ENCODE measurements around the gene TOMM6. TPM values are rescaled to one million over a fixed set of nuclear protein-coding genes. Genes with fewer than 3 reads are reported as not detected.

The TOMM6 gene
- polyA plus RNA-seq, 2 donors: 179 to 226 TPM

GRCh38 chr6:41814629-41815028, 27.1 kb downstream of the TOMM6 start:
- H3K27ac ChIP-seq (ENCODE audit: low read depth in 2 of 2, low read length in 1 of 2): no peak overlapping the region
- H3K27me3 ChIP-seq (ENCODE audit: control insufficient read depth in 1 of 2, insufficient read depth in 2 of 2, low read length in 2 of 2): no peaks in the 10 kb centered on the region
- no peaks in the 10 kb centered on the region for H3K9me3 ChIP-seq (ENCODE audit: control insufficient read depth in 2 of 2, insufficient read depth in 1 of 2, low read depth in 1 of 2, low read length in 1 of 2)
- H3K4me1 ChIP-seq (ENCODE audit: control insufficient read depth in 2 of 2, insufficient read depth in 2 of 2, low read length in 1 of 2): no peaks in the 10 kb centered on the region
- no peaks in the 10 kb centered on the region for H3K36me3 ChIP-seq (ENCODE audit: control insufficient read depth in 2 of 2, insufficient read depth in 2 of 2, low read length in 1 of 2)
- no peak overlapping the region for H3K4me3 ChIP-seq (ENCODE audit: low read depth in 1 of 2, low read length in 2 of 2)
- WGBS, 2 donors: 72 to 80% methylated on average over 4 of the region's 4 CpGs

GRCh38 chr6:41815587-41815986, 28.1 kb downstream of the TOMM6 start:
- Histone ChIP-seq H3K36me3 (ENCODE audit: control insufficient read depth in 2 of 2, insufficient read depth in 2 of 2, low read length in 1 of 2) (no peaks in the 10 kb centered on the region), H3K4me3 (ENCODE audit: low read depth in 1 of 2, low read length in 2 of 2) (no peak overlapping the region)
- WGBS, 2 donors: 94% methylated on average over 1 of the region's 1 CpG

GRCh38 chr6:41818271-41819054, 31.0 kb downstream of the TOMM6 start:
- WGBS, 2 donors: 74 to 79% methylated on average over 4 of the region's 4 CpGs
- Histone ChIP-seq H3K4me3 (ENCODE audit: low read depth in 1 of 2, low read length in 2 of 2) (no peak overlapping the region), H3K4me1 (ENCODE audit: control insufficient read depth in 2 of 2, insufficient read depth in 2 of 2, low read length in 1 of 2) (no peaks in the 10 kb centered on the region)

More at GRCh38 chr6:41815587-41815986, 28.1 kb downstream of the TOMM6 start:
- Histone ChIP-seq H3K4me1 (ENCODE audit: control insufficient read depth in 2 of 2, insufficient read depth in 2 of 2, low read length in 1 of 2) (no peaks in the 10 kb centered on the region), H3K27me3 (ENCODE audit: control insufficient read depth in 1 of 2, insufficient read depth in 2 of 2, low read length in 2 of 2) (no peaks in the 10 kb centered on the region), H3K9me3 (ENCODE audit: control insufficient read depth in 2 of 2, insufficient read depth in 1 of 2, low read depth in 1 of 2, low read length in 1 of 2) (no peaks in the 10 kb centered on the region), H3K27ac (ENCODE audit: low read depth in 2 of 2, low read length in 1 of 2) (no peak overlapping the region)

GRCh38 chr6:41821266-41821665, 33.8 kb downstream of the TOMM6 start:
- Histone ChIP-seq H3K4me1 (ENCODE audit: control insufficient read depth in 2 of 2, insufficient read depth in 2 of 2, low read length in 1 of 2) (no peaks in the 10 kb centered on the region), H3K4me3 (ENCODE audit: low read depth in 1 of 2, low read length in 2 of 2) (no peak overlapping the region)
- WGBS, 2 donors: 88 to 95% methylated on average over 4 of the region's 4 CpGs

More at GRCh38 chr6:41818271-41819054, 31.0 kb downstream of the TOMM6 start:
- H3K9me3 ChIP-seq (ENCODE audit: control insufficient read depth in 2 of 2, insufficient read depth in 1 of 2, low read depth in 1 of 2, low read length in 1 of 2): no peaks in the 10 kb centered on the region
- no peaks in the 10 kb centered on the region for H3K36me3 ChIP-seq (ENCODE audit: control insufficient read depth in 2 of 2, insufficient read depth in 2 of 2, low read length in 1 of 2)
- H3K27me3 ChIP-seq (ENCODE audit: control insufficient read depth in 1 of 2, insufficient read depth in 2 of 2, low read length in 2 of 2): no peaks in the 10 kb centered on the region
- H3K27ac ChIP-seq (ENCODE audit: low read depth in 2 of 2, low read length in 1 of 2): no peak overlapping the region

GRCh38 chr6:41822021-41822420, 34.5 kb downstream of the TOMM6 start:
- 92 to 96% methylated on average over 1 of the region's 1 CpG for WGBS, 2 donors
- Histone ChIP-seq H3K4me3 (ENCODE audit: low read depth in 1 of 2, low read length in 2 of 2) (no peak overlapping the region), H3K9me3 (ENCODE audit: control insufficient read depth in 2 of 2, insufficient read depth in 1 of 2, low read depth in 1 of 2, low read length in 1 of 2) (no peaks in the 10 kb centered on the region)

More at GRCh38 chr6:41821266-41821665, 33.8 kb downstream of the TOMM6 start:
- no peaks in the 10 kb centered on the region for H3K36me3 ChIP-seq (ENCODE audit: control insufficient read depth in 2 of 2, insufficient read depth in 2 of 2, low read length in 1 of 2)
- H3K9me3 ChIP-seq (ENCODE audit: control insufficient read depth in 2 of 2, insufficient read depth in 1 of 2, low read depth in 1 of 2, low read length in 1 of 2): no peaks in the 10 kb centered on the region
- no peak overlapping the region for H3K27ac ChIP-seq (ENCODE audit: low read depth in 2 of 2, low read length in 1 of 2)
- H3K27me3 ChIP-seq (ENCODE audit: control insufficient read depth in 1 of 2, insufficient read depth in 2 of 2, low read length in 2 of 2): no peaks in the 10 kb centered on the region

GRCh38 chr6:41823178-41823577, 35.7 kb downstream of the TOMM6 start:
- Histone ChIP-seq H3K27me3 (ENCODE audit: control insufficient read depth in 1 of 2, insufficient read depth in 2 of 2, low read length in 2 of 2) (no peaks in the 10 kb centered on the region), H3K4me3 (ENCODE audit: low read depth in 1 of 2, low read length in 2 of 2) (no peak overlapping the region), H3K9me3 (ENCODE audit: control insufficient read depth in 2 of 2, insufficient read depth in 1 of 2, low read depth in 1 of 2, low read length in 1 of 2) (no peaks in the 10 kb centered on the region), H3K4me1 (ENCODE audit: control insufficient read depth in 2 of 2, insufficient read depth in 2 of 2, low read length in 1 of 2) (no peaks in the 10 kb centered on the region), H3K36me3 (ENCODE audit: control insufficient read depth in 2 of 2, insufficient read depth in 2 of 2, low read length in 1 of 2) (no peaks in the 10 kb centered on the region), H3K27ac (ENCODE audit: low read depth in 2 of 2, low read length in 1 of 2) (no peak overlapping the region)
- WGBS, 2 donors: 89 to 100% methylated on average over 1 of the region's 1 CpG

More at GRCh38 chr6:41822021-41822420, 34.5 kb downstream of the TOMM6 start:
- Histone ChIP-seq H3K36me3 (ENCODE audit: control insufficient read depth in 2 of 2, insufficient read depth in 2 of 2, low read length in 1 of 2) (no peaks in the 10 kb centered on the region), H3K27me3 (ENCODE audit: control insufficient read depth in 1 of 2, insufficient read depth in 2 of 2, low read length in 2 of 2) (no peaks in the 10 kb centered on the region), H3K4me1 (ENCODE audit: control insufficient read depth in 2 of 2, insufficient read depth in 2 of 2, low read length in 1 of 2) (no peaks in the 10 kb centered on the region), H3K27ac (ENCODE audit: low read depth in 2 of 2, low read length in 1 of 2) (no peak overlapping the region)

- no peaks in the 10 kb centered on the region for H3K9me3 ChIP-seq (ENCODE audit: control insufficient read depth in 2 of 2, insufficient read depth in 1 of 2, low read depth in 1 of 2, low read length in 1 of 2)
- WGBS, 2 donors: 81 to 86% methylated on average over 13 of the region's 13 CpGs
- H3K4me1 ChIP-seq (ENCODE audit: control insufficient read depth in 2 of 2, insufficient read depth in 2 of 2, low read length in 1 of 2): no peaks in the 10 kb centered on the region
- H3K4me3 ChIP-seq (ENCODE audit: low read depth in 1 of 2, low read length in 2 of 2): no peak overlapping the region
- H3K36me3 ChIP-seq (ENCODE audit: control insufficient read depth in 2 of 2, insufficient read depth in 2 of 2, low read length in 1 of 2): no peaks in the 10 kb centered on the region
- no peak overlapping the region for H3K27ac ChIP-seq (ENCODE audit: low read depth in 2 of 2, low read length in 1 of 2)
- no peaks in the 10 kb centered on the region for H3K27me3 ChIP-seq (ENCODE audit: control insufficient read depth in 1 of 2, insufficient read depth in 2 of 2, low read length in 2 of 2)
Observed at GRCh38 chr6:41824571-41825569, 37.4 kb downstream of the TOMM6 start.

GRCh38 chr6:41826343-41827022, 39.0 kb downstream of the TOMM6 start:
- no peaks in the 10 kb centered on the region for H3K27me3 ChIP-seq (ENCODE audit: control insufficient read depth in 1 of 2, insufficient read depth in 2 of 2, low read length in 2 of 2)
- no peaks in the 10 kb centered on the region for H3K4me1 ChIP-seq (ENCODE audit: control insufficient read depth in 2 of 2, insufficient read depth in 2 of 2, low read length in 1 of 2)
- no peak overlapping the region for H3K27ac ChIP-seq (ENCODE audit: low read depth in 2 of 2, low read length in 1 of 2)
- no peaks in the 10 kb centered on the region for H3K9me3 ChIP-seq (ENCODE audit: control insufficient read depth in 2 of 2, insufficient read depth in 1 of 2, low read depth in 1 of 2, low read length in 1 of 2)
- 93 to 97% methylated on average over 2 of the region's 2 CpGs for WGBS, 2 donors
- no peak overlapping the region for H3K4me3 ChIP-seq (ENCODE audit: low read depth in 1 of 2, low read length in 2 of 2)
- H3K36me3 ChIP-seq (ENCODE audit: control insufficient read depth in 2 of 2, insufficient read depth in 2 of 2, low read length in 1 of 2): no peaks in the 10 kb centered on the region

GRCh38 chr6:41832263-41832662, 44.8 kb downstream of the TOMM6 start:
- Histone ChIP-seq H3K27me3 (ENCODE audit: control insufficient read depth in 1 of 2, insufficient read depth in 2 of 2, low read length in 2 of 2) (no peaks in the 10 kb centered on the region), H3K27ac (ENCODE audit: low read depth in 2 of 2, low read length in 1 of 2) (no peak overlapping the region), H3K36me3 (ENCODE audit: control insufficient read depth in 2 of 2, insufficient read depth in 2 of 2, low read length in 1 of 2) (no peaks in the 10 kb centered on the region), H3K4me3 (ENCODE audit: low read depth in 1 of 2, low read length in 2 of 2) (no peak overlapping the region), H3K4me1 (ENCODE audit: control insufficient read depth in 2 of 2, insufficient read depth in 2 of 2, low read length in 1 of 2) (no peaks in the 10 kb centered on the region), H3K9me3 (ENCODE audit: control insufficient read depth in 2 of 2, insufficient read depth in 1 of 2, low read depth in 1 of 2, low read length in 1 of 2) (no peaks in the 10 kb centered on the region)
- 83 to 84% methylated on average over 3 of the region's 3 CpGs for WGBS, 2 donors
